ENCODE data around the gene GOLGA8B.
"Not testable (repeated sequence)": the region's sequence is repeated elsewhere in the genome, so short reads cannot be mapped to it uniquely, and the experiment has no call there.

Gene GOLGA8B

GRCh38 chr15:34554716-34555115, 28.7 kb downstream of the GOLGA8B start:
- DNase-seq, result not testable (repeated sequence)

GRCh38 chr15:34554126-34554525, 29.3 kb downstream of the GOLGA8B start:
- DNase-seq, result not testable (repeated sequence)

- DNase-seq, result not testable (repeated sequence)
These were observed 33.3 kb downstream of the GOLGA8B start for GRCh38 chr15:34550129-34550528.

GRCh38 chr15:34549381-34549809, 34.1 kb downstream of the GOLGA8B start:
- DNase-seq, result not testable (repeated sequence)

GRCh38 chr15:34543860-34544649, 39.4 kb downstream of the GOLGA8B start:
- not testable (repeated sequence) for DNase-seq

GRCh38 chr15:34535857-34536256, 47.6 kb downstream of the GOLGA8B start:
- not testable (repeated sequence) for DNase-seq

Measured in NCI-H1105 (cell line).